SK-N-SH treated with all-trans-retinoic acid at 6 μM for 48 hours (cell line): Measurements from ENCODE around the gene TEX35.

Experiments used
- ATAC-seq: fragments of 200-7000 bp; cut with Tn5 transposase; 3 replicates; pipeline ENCODE4 v1.9.1; 2020; ENCODE audit warnings: mild to moderate bottlenecking, moderate library complexity
- ARNTL ChIP-seq: fragments of 450-650 bp; formaldehyde crosslinking; IDR thresholded peaks from 2 replicates; pipeline ENCODE4 v1.5.0; 2020; ENCODE audit warnings: low read depth, mild to moderate bottlenecking, moderate library complexity, borderline replicate concordance
- BACH2 ChIP-seq: fragments of 250-450 bp; sonication (Bioruptor Pico); IDR thresholded peaks from 2 replicates; pipeline ENCODE4 v1.9.0; 2021; ENCODE audit warnings: mild to moderate bottlenecking, borderline replicate concordance
- CREB5 ChIP-seq: fragments of 250-450 bp; sonication (Bioruptor Pico); IDR thresholded peaks from 2 replicates; pipeline ENCODE4 v1.5.1; 2020; ENCODE audit warnings: low read depth, mild to moderate bottlenecking, moderate library complexity
- CSDC2 ChIP-seq: fragments of 250-450 bp; sonication (Bioruptor Pico); IDR thresholded peaks from 2 replicates; pipeline ENCODE4 v1.5.0; 2020; ENCODE audit warnings: mild to moderate bottlenecking, moderate library complexity
- ESRRG ChIP-seq: fragments of 250-450 bp; sonication (Bioruptor Pico); IDR thresholded peaks from 2 replicates; pipeline ENCODE4 v1.6.1; 2021; ENCODE audit warnings: mild to moderate bottlenecking
- GLIS3 ChIP-seq: fragments of 250-450 bp; sonication (Bioruptor Pico); IDR thresholded peaks from 2 replicates; pipeline ENCODE4 v1.5.0; 2020; ENCODE audit warnings: mild to moderate bottlenecking, moderate library complexity
- ISL1 ChIP-seq: fragments of 250-450 bp; sonication (Bioruptor Pico); IDR thresholded peaks from 2 replicates; pipeline ENCODE4 v2.1.2; 2022; ENCODE audit warnings: mild to moderate bottlenecking, moderate library complexity
- OSR1 ChIP-seq: fragments of 250-450 bp; sonication (Bioruptor Pico); IDR thresholded peaks from 2 replicates; pipeline ENCODE4 v1.8.0; 2022; ENCODE audit warnings: moderate library complexity, mild to moderate bottlenecking, inconsistent platforms
- PPARA ChIP-seq: fragments of 250-450 bp; sonication (Bioruptor Pico); IDR thresholded peaks from 2 replicates; pipeline ENCODE4 v1.5.0; 2020; ENCODE audit warnings: mild to moderate bottlenecking, borderline replicate concordance
- RARB ChIP-seq: fragments of 250-450 bp; sonication (Bioruptor Pico); IDR thresholded peaks from 2 replicates; pipeline ENCODE4 v1.8.0; 2021; ENCODE audit warnings: mild to moderate bottlenecking, moderate library complexity
- SNAI2 ChIP-seq: fragments of 250-450 bp; sonication (Bioruptor Pico); IDR thresholded peaks from 2 replicates; pipeline ENCODE4 v1.5.0; 2020; ENCODE audit warnings: mild to moderate bottlenecking, moderate library complexity
- TOX ChIP-seq: fragments of 250-450 bp; sonication (Bioruptor Pico); IDR thresholded peaks from 2 replicates; pipeline ENCODE4 v1.8.0; 2021; ENCODE audit warnings: mild to moderate bottlenecking, moderate library complexity, borderline replicate concordance
- ZC3H10 ChIP-seq: fragments of 250-450 bp; sonication (Bioruptor Pico); IDR thresholded peaks from 2 replicates; pipeline ENCODE4 v1.5.1; 2021; ENCODE audit warnings: mild to moderate bottlenecking, moderate library complexity
- ZFP3 ChIP-seq: fragments of 250-450 bp; sonication (Bioruptor Pico); IDR thresholded peaks from 2 replicates; pipeline ENCODE4 v1.5.0; 2020; ENCODE audit warnings: mild to moderate bottlenecking, moderate library complexity
- ZFP30 ChIP-seq: fragments of 450-650 bp; formaldehyde crosslinking; IDR thresholded peaks from 2 replicates; pipeline ENCODE4 v1.5.0; 2022; ENCODE audit warnings: mild to moderate bottlenecking, moderate library complexity
- ZNF565 ChIP-seq: fragments of 450-650 bp; formaldehyde crosslinking; conservative IDR thresholded peaks from 2 replicates; pipeline ENCODE4 v1.5.0; 2020; ENCODE audit warnings: low read depth, mild to moderate bottlenecking, moderate library complexity
- ZNF70 ChIP-seq: fragments of 450-650 bp; formaldehyde crosslinking; IDR thresholded peaks from 2 replicates; pipeline ENCODE4 v1.5.0; 2020; ENCODE audit warnings: mild to moderate bottlenecking, moderate library complexity
- ZNF8 ChIP-seq: fragments of 450-650 bp; formaldehyde crosslinking; IDR thresholded peaks from 2 replicates; pipeline ENCODE4 v1.5.0; 2020; ENCODE audit warnings: mild to moderate bottlenecking, moderate library complexity
- TF ChIP-seq, protein P1 (sequence below): fragments of 250-450 bp; sonication (Bioruptor Pico); IDR thresholded peaks from 2 replicates; pipeline ENCODE4 v1.5.1; 2021; ENCODE audit warnings: mild to moderate bottlenecking, moderate library complexity
- TF ChIP-seq, protein P2 (sequence below): fragments of 250-450 bp; sonication (Bioruptor Pico); IDR thresholded peaks from 2 replicates; pipeline ENCODE4 v1.8.0; 2020; ENCODE audit warnings: mild to moderate bottlenecking, moderate library complexity, borderline replicate concordance
- TF ChIP-seq, protein P3 (sequence below): fragments of 250-450 bp; sonication (Bioruptor Pico); IDR thresholded peaks from 2 replicates; pipeline ENCODE4 v1.5.0; 2020; ENCODE audit warnings: mild to moderate bottlenecking, moderate library complexity

The TEX35 gene

DNA sequence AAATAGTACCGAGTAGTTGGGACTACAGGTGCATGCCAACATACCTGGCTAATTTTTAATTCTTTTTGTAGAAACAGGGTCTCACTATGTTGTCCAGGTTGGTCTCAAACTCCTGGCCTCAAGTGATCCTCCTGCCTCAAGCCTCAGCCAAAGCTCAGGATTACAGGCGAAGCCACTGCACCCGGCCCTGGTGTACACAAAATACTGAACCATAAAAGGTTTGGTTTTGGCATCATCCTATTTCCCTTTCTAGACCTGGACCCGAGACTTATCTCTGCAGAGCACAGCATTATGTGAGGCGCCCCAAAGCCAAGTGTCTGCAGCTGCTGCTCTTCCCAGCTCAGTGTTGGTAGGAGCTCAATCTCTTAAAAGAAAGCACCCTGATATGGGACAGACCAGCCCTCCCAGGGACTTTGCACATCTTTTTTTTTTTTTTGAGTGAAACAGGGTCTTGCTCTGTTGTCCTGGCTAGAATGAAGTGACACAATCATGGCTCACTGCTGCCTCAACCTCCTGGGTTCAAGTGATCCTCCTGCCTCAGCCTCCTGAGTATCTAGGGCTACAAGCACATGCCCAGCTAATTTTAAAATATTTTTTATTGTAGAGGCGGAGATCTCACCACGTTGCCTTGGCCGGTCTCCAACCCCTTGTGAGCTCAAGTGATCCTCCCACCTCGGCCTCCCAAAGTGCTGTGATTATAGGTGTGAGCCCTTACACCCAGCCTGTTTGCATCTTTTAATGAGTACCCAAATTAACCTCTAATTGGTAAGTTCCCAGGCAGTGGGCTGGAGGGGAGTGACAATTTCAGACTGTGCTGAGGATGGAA, 20.4 kb downstream of the TEX35 start:
- TF ChIP-seq, protein P1, sequence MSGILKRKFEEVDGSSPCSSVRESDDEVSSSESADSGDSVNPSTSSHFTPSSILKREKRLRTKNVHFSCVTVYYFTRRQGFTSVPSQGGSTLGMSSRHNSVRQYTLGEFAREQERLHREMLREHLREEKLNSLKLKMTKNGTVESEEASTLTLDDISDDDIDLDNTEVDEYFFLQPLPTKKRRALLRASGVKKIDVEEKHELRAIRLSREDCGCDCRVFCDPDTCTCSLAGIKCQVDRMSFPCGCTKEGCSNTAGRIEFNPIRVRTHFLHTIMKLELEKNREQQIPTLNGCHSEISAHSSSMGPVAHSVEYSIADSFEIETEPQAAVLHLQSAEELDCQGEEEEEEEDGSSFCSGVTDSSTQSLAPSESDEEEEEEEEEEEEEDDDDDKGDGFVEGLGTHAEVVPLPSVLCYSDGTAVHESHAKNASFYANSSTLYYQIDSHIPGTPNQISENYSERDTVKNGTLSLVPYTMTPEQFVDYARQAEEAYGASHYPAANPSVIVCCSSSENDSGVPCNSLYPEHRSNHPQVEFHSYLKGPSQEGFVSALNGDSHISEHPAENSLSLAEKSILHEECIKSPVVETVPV (CRISPR knock-in tag), result no peak
- TF ChIP-seq PPARA (CRISPR knock-in tag) (no peak), TOX (CRISPR knock-in tag) (no peak), ZNF70 (CRISPR knock-in tag) (no peak), BACH2 (CRISPR knock-in tag) (no peak), CSDC2 (CRISPR knock-in tag) (no peak), SNAI2 (CRISPR knock-in tag) (no peak), RARB (CRISPR knock-in tag) (no peak), GLIS3 (CRISPR knock-in tag) (no peak), ZNF565 (CRISPR knock-in tag) (no peak), ZC3H10 (CRISPR knock-in tag) (no peak), OSR1 (CRISPR knock-in tag) (no peak), ZFP30 (no peak)
- TF ChIP-seq, protein P2, sequence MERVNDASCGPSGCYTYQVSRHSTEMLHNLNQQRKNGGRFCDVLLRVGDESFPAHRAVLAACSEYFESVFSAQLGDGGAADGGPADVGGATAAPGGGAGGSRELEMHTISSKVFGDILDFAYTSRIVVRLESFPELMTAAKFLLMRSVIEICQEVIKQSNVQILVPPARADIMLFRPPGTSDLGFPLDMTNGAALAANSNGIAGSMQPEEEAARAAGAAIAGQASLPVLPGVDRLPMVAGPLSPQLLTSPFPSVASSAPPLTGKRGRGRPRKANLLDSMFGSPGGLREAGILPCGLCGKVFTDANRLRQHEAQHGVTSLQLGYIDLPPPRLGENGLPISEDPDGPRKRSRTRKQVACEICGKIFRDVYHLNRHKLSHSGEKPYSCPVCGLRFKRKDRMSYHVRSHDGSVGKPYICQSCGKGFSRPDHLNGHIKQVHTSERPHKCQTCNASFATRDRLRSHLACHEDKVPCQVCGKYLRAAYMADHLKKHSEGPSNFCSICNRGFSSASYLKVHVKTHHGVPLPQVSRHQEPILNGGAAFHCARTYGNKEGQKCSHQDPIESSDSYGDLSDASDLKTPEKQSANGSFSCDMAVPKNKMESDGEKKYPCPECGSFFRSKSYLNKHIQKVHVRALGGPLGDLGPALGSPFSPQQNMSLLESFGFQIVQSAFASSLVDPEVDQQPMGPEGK (CRISPR knock-in tag), result no peak
- TF ChIP-seq, all 23 proteins: peak for 0
- ATAC-seq, result no peak

DNA sequence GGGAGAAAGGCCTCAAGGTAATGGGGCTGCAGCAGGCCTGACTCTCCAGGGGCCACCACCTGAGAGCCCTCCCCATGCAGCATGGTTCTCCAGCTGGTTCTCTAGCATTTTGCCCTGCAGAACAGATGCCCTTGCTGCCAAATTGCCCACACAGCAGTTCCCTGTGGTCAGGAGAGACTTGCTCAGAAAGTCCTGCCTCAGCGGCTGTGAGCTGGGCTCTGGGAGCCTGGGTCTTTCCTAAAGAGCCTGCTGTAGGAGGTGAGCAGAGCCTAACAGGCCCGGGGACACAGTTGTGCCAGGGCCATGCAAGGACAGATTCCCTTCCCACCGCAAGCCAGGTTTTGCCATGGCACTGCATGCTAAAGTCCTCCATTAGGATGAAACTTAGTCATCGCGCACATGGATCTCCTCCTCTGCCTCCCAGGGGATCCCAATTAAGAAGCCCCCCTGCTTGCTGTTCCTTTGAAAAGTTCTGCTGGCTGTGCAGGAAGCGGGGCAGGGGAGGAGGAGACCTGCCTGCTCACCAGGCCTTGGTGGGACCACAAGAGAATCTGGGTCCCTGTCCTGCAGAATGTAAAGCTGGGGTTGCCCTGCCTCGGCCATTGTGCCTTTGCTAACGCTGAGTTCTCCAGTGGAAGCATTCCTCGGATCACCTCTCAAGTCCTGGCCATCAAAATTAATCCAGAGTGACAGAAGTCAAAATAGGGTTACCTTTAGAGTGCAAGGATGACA, 21.4 kb downstream of the TEX35 start:
- no peak for ATAC-seq
- no peak for TF ChIP-seq ZNF70 (CRISPR knock-in tag)
- TF ChIP-seq CREB5 (CRISPR knock-in tag), result no peak
- TF ChIP-seq ESRRG (CRISPR knock-in tag), result no peak
- TF ChIP-seq PPARA (CRISPR knock-in tag), result no peak
- no peak for TF ChIP-seq RARB (CRISPR knock-in tag)

DNA sequence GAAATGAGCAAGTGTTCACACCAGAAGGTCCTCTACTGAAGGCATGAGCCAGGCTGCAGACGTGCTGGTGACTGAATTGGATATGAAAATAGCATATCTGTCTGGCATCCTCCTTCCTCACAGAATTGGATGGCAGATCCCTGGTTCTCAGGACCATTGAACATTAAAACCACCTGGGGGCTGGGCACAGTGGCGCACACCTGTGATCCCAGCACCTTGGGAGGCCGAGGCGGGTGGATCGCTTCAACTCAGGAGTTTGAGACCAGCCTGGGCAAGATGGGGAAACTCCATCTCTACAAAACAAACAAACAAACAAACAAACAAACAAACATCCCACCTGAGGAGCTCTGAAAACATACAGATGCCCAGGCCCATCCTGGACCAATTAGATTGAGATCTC, 23.4 kb downstream of the TEX35 start:
- TF ChIP-seq, protein P1 (CRISPR knock-in tag), result no peak
- TF ChIP-seq ZNF8 (CRISPR knock-in tag) (no peak), ZFP30 (no peak), PPARA (CRISPR knock-in tag) (no peak), BACH2 (CRISPR knock-in tag) (no peak), ESRRG (CRISPR knock-in tag) (no peak), ZNF565 (CRISPR knock-in tag) (no peak), GLIS3 (CRISPR knock-in tag) (no peak), ZFP3 (CRISPR knock-in tag) (no peak), SNAI2 (CRISPR knock-in tag) (no peak), ARNTL (no peak), TOX (CRISPR knock-in tag) (no peak), CREB5 (CRISPR knock-in tag) (no peak), CSDC2 (CRISPR knock-in tag) (no peak), ISL1 (CRISPR knock-in tag) (no peak)
- TF ChIP-seq, protein P3, sequence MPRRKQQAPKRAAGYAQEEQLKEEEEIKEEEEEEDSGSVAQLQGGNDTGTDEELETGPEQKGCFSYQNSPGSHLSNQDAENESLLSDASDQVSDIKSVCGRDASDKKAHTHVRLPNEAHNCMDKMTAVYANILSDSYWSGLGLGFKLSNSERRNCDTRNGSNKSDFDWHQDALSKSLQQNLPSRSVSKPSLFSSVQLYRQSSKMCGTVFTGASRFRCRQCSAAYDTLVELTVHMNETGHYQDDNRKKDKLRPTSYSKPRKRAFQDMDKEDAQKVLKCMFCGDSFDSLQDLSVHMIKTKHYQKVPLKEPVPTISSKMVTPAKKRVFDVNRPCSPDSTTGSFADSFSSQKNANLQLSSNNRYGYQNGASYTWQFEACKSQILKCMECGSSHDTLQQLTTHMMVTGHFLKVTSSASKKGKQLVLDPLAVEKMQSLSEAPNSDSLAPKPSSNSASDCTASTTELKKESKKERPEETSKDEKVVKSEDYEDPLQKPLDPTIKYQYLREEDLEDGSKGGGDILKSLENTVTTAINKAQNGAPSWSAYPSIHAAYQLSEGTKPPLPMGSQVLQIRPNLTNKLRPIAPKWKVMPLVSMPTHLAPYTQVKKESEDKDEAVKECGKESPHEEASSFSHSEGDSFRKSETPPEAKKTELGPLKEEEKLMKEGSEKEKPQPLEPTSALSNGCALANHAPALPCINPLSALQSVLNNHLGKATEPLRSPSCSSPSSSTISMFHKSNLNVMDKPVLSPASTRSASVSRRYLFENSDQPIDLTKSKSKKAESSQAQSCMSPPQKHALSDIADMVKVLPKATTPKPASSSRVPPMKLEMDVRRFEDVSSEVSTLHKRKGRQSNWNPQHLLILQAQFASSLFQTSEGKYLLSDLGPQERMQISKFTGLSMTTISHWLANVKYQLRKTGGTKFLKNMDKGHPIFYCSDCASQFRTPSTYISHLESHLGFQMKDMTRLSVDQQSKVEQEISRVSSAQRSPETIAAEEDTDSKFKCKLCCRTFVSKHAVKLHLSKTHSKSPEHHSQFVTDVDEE (CRISPR knock-in tag), result no peak
- TF ChIP-seq, protein P2 (CRISPR knock-in tag), result no peak
- ATAC-seq, result no peak
